ENCODE results near the gene NELFA.

NELFA gene

DNA sequence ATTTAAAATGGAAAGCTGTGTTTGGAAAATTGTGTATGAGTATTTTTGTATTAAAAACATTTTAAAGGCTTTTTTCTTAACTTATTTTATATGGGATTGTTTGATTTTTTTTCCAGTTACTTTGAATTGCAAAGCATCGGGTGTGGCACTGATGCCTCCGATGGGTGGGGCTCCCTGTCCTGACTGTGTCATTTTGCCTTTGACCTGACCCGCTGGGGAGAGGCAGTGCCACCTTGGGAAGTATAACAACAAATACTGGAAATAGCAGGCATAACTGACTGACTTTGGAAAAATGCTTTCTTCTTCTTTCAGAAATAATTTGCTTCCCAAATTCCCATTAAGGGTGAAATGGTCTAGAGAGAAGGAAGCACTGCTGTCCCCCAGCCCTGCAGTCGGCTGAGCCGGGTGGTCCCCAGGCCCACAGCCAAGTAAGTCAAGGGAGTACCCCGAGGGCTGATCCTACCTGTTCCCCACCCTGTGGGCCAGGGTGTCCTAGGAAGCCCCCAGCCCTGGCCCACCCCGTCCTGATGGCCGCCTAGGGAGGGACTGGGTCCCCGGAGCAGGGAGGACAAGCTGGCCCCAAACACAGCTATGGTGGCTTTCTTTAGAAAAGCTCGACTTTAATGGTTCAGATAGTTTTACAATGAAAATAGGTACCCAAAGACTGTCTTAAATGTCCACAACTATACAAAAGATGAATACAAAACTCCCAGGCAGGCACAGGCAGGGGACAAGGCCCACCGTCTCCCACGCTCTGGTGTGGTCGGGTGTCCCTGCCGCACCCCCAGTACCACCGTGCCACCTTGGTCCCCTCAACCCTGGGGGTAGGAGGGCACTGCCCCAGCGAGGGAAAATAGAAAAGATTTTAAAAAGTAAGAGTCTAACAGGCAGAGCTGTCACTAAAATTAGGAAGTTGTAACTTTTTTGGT, 26.4 kb downstream of the NELFA start:
- no peak for DNase-seq (ENCODE audit: low read depth in 3 of 3)

DNA sequence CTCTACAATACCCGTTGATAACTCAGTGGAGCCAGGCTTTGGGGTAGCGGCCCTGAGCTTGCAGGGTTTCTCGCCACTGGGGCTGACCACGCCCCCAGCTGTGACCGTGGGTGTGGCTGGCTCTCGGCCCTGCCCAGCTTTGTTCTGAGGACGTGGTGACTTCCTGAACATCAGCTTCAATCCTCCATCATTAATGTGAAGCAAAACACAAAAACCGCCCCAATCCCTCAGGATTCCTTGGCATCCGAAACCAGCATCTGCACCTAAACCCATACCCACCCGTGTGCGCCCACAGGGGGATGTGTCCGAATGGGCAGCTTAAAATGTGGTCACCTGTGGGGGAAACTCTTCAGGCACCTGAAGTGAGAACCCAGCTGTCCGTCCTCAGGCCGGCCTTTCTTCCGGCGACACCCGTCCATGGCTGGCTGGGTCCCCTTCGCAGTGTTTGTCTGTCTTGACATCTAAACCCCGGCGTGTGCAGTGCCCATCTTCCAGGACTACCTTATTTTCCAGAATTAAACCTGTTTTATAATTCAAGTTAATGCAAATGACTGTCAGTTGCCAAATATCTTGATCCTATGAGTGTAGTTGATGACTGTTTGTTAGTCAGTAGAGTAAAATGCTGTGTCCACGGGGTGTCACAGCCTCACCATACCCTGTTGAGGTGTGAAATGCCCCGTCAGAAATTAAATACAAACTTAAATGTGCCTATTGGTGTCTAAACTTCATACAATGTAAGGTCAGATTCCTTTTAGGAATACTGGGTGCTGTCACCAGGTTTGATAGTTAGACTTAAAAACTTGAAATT, 27.3 kb downstream of the NELFA start:
- no peak for DNase-seq (ENCODE audit: low read depth in 3 of 3)

DNA sequence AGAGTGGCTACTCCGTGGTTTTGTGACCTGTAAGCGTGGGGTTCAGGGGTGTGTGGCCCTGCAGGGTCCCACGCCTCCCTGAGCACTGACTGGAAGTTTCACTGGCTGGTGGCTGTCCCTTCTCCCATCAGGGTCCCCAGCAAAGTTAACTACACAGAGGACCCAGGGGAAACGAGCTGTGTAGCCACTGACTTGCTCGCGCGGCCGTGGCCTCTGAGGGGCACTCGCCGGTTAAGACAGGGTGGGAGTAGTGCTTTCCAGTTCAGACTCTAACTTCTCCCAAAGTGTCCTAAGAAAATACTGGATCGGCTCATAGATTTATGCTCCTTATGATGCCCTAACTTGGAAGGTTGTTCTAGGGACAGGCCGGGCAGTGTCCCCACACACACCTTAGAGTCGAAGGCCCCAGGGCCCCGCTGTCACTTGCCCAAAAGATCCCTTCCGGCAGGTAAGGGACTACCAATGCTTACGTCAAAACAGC, 28.2 kb downstream of the NELFA start:
- DNase-seq (ENCODE audit: low read depth in 3 of 3), result no peak

DNA sequence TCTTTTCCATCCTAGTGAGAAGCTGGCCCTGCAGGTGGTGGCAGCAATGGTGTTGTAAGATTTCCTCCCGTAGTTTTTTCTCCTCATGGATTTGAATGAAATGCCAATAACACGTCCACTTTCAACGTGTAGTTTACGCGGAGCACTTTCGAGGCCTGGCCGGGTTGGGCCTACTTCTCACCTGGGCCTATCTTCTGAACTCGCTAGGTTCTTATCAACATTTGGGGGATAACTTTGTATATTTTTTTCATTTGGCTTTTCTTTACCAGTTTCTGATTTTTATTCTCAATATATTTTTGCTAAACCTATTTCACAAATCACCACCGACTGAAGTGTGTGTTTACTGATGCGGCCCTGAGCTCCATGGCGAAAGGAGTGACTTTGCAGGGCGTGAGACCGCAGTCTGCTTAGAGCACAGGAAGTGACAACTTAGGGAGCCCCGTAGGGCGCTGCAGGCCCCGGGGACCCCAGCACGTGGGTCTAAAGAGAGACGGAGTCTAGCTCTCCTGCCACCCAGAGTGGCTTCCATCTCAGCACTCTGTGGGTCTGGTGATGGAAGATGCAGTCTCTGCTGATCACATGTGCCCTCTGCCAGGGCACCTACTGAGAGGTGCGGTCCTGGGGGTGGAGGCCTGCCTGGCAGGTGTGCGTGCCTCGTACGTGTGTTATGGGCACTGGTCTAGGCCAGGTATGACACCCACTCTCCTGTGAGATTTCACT, 29.1 kb downstream of the NELFA start:
- no peak for DNase-seq (ENCODE audit: low read depth in 3 of 3)

DNA sequence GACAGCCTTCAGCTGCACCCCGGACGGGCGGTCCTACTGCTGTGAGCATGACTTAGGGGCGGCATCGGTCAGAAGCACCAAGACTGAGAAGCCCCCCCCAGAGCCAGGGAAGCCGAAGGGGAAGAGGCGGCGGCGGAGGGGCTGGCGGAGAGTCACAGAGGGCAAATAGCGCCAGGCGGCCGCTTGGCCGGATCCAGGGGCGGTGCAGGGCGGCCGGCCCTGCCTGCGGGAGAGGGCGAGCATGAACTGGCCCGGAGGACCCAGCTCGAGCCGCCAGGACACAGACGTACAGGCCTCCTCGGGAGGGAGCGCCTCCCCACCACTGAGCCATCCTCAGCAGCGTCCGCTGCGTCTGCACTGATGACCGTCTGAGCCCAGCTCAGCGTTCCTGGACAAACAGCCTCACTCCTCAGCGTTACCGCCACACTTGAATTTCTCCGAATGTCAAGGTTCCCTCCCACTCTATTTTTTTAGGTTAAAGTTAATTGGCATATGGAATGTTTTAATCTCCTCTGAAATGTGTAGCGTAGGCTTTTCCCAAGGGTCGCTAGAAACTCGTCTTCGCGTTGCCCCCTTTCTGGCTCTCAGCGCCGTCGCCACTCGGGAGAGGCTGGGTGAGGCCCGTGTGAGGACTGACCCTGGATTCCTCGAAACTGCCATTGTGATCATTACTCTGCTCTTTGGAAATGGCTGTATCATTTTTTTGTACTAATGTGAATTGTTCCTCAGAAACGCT, 29.9 kb downstream of the NELFA start:
- no peak for DNase-seq (ENCODE audit: low read depth in 3 of 3)

DNA sequence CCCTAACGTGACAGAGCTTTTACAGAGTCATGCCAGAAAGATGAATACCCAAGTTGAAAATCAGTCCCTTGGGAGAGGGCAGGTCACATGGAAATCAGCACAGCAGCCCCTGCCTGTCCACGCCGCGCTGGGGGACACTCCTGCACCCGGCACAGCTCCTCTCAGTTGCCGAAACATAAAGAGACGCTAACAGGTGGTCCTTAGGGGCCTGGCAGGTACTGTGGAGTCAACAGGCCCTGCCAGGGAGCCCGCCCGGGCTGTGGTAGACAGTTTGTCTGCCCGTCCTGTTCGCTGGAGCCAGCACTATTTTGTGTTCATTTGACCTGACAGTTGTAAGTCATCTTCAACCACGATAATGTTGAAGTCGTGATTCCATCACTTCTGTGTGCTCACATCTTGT, 30.5 kb downstream of the NELFA start:
- no peak for DNase-seq (ENCODE audit: low read depth in 3 of 3)

DNA sequence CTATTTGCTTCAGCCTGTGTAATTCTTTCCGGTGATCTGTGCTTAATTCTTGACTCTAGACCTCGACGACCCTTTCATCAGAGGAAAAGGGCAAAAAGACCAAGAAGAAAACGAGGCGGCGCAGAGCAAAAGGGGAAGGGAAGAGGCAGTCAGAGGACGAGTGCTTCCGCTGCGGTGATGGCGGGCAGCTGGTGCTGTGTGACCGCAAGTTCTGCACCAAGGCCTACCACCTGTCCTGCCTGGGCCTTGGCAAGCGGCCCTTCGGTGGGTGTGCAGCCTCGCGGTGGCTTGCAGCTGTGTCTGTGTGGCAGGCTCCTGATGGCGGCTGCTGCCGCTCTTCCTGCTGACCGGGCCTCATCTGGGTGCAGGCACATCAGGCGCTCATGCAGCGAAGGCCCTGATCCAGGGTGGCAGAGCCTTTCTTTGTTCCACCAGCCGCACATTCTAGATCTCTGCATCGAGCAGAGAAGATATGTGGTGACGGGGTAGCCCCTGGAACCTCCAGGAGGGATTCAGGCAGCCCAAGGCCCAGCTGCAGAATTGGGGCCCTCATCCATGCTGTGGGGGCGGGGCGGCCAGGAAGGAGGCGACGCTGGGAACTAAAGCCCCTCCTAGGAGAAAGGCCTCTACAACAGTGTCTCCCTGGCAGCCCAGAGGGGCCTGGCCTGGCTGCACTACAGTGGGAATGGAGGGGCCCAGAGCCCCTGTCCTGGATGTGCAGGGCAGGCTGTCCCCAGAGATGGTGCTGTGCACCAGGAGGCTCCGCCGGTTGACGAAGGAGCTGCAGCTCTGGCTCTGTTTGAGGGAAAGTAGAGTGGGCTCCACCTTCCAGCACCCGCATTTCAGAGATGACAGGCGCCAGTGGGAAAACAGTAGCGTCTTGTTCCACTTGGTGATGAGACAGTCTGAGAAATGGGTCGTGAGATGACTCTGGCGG, 32.1 kb downstream of the NELFA start:
- no peak for DNase-seq (ENCODE audit: low read depth in 3 of 3)

DNA sequence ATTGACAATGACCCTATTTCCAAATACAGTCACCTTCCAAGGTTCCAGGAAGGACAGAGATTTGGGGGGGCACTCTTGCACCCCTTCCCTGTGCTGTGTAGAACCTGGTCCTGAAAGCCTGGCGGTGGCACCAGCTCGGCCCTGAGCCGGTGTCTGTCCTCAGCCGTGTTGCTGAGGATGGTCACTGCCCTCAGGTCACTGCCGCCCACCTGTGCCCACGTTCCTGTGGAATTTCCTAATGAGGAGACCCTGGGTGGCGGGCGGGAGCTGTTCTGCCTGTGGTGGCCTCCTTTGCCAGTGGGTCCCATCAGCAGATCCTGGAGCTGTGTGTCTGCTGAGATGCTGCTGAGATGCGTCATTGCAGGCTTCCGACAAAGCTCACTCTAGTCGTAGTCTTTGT, 32.9 kb downstream of the NELFA start:
- no peak for DNase-seq (ENCODE audit: low read depth in 3 of 3)

DNA sequence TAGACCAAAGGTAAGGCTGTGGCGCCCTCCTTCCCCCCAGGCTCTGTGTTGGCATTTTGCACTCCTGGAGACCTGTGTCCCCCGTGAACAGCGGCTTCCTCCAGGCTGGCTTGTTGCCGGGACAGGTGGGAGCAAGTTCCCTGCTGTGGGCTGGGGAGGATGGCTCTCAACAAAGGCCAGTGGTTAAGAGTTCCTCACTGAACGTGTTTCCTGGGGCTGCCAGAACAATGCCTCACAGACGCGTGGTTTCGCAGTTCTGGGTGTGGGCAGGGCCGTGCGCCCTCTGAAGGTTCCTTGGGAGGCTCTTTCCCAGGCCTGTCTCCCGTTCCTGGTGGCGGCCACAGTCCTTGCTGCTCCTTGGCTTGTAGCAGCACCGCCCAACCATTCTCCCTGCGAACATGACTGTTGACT, 33.4 kb downstream of the NELFA start:
- no peak for DNase-seq (ENCODE audit: low read depth in 3 of 3)

DNA sequence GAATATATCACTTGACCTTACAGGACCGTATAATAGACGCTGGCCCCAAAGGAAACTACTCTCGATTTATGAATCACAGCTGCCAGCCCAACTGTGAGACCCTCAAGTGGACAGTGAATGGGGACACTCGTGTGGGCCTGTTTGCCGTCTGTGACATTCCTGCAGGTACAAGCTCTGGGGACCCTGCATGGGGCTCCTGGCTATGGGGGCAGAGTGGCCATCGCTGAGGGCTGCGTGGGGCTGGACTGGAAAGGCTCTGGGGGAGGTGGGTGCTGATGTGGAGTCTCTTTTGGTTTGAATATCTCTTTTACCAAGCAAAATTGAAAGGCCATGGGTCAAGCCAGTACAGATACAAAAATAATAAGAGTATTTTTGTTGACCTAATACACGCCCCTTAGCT, 33.9 kb downstream of the NELFA start:
- no peak for DNase-seq (ENCODE audit: low read depth in 3 of 3)

DNA sequence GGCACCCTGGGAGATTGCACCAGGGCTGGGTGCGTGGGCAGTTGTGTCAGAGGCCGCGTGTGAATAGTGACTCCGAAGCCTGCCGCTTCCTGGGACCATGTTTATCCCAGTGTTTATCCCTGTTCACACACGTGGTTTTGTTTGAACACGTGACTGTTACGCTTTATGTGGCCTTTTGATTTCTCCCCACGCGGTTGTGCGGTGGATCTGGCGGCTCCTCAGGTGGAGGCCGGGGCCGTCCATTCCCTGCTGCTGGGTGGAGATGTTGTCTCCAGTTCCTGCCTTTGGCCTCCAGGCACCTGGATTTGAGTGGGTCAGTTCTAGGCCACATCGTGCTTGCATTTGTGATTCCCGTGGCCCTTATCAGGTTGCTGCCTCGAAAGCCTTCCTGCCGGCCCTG, 35.1 kb downstream of the NELFA start:
- no peak for DNase-seq (ENCODE audit: low read depth in 3 of 3)

DNA sequence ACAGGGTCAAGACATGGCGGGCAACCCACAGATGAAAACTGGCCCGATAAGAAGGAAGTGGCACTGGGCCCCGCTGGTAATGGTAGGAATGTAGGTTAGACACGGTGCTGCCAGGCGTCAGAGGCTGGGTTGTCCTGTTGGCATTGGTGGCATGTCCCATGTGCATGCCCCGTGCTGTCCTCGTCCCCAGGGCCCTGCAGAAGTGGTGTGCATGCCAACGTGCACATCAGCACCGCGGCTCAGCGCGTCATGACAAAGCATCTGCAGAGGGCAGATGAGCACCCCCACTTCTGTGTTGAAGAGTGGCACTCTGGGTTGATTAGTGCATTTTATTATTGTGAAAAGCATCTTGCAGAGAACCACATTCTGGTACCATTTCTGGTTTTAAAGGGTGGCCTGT, 35.6 kb downstream of the NELFA start:
- DNase-seq (ENCODE audit: low read depth in 3 of 3), result no peak

DNA sequence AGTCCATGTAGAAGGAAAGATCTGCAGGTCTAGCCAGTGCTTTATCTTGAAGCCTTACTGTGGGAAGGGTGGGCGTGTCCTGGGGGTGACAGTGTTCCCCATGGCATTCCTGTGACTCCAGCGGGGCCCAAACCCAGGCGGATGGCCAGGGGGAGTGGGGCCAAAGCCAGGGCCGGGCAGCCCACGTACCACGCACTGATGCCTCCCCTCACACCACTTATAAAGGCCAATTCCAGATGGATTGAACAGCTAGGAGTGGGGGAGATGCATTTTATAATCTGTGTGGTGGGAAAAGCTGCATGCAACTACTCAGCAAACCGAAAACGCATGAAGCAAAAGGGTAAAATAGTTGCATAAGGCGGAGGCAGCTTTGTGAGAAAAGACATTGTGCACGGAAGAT, 36.4 kb downstream of the NELFA start:
- DNase-seq (ENCODE audit: low read depth in 3 of 3), result no peak

DNA sequence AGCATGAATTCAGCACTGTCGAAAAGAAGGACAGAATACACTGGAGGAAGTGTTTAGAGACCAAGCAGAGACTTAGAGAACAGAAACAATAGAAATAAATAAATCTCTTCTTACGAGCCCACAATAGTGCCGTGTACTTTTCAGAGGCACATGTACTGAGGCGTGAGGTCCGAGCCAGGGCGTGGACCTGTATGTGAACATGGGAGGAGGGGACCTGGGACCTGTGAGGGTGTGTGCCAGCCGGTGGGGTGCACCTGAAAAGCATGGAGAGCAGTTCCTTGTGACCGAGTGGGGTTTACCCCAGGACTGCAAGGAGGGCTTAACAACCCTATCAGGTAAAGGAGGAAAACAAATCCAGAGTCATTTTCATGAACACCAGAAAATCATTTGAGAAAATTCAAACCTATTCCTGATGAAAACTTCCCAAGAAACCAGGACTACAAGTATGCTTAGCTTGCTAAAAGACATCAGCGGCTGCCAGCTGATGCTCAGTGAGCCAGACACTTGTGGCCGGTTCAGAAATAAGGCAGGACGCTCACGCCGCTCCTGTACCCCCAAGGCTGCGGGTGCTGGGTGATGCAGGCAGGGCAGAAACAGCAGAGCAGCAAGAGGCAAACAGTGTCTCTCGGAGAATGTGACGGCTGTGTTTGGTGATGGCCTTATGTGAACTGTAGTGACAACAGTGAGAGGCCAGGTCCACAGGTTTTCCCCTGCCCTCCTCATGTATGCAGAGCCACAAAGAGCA, 37.1 kb downstream of the NELFA start:
- DNase-seq (ENCODE audit: low read depth in 3 of 3), result no peak

DNA sequence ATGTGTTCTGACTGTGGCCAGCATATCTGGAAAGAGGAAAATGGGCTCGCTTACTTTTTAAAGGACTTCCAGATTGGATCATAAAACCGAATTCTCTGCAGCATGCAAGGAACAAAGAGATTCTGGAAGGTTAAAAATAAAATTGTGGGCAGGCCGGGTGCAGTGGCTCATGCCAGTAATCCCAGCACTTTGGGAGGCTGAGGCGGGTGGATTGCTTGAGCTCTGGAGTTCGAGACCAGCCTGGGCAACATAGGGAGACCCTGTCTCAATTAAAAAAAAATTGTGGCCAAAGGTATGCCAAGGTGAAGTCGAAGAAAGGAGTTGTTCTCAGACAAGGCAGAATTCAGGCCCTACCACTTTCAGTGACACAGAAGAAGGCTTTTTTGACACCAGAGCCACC, 37.8 kb downstream of the NELFA start:
- DNase-seq (ENCODE audit: low read depth in 3 of 3), result no peak

DNA sequence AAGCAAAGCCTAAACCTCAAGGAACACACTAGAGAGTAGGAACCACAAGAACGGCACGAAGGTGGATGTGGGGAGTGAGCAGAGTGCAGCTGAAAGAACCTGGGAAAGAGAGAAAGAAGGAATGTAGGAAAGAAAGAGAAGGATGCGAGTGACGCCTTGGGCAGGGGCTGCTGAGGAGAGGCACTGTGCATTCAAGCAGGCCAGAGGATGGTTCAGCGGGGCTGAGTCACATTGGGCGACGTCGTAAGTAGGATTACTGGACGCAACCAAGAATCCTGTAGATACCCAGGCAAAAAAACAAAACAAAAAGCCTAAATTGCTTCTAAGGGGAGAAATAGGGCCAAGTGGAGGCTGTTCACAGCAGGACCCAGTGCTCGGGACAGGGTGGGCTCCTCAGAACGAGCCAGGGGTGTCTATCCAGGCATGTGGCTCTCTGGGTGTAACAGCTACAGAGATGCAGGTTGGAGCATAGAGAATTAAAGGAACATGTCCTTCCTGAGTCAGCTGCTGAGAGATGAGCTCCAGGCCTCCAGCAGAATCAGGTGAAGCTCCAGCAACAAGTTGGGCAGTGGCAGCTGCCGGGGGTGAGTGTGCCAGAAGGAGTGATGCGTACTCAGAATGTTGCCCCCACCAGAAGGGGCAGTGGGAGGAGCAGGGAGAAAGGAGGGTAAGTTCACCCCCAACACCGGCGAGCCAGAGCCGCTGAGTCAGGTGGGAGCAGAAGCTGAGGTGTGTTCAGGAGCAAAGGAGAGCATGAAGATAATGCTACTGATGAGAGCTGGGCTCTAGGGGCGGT, 38.6 kb downstream of the NELFA start:
- no peak for DNase-seq (ENCODE audit: low read depth in 3 of 3)

DNA sequence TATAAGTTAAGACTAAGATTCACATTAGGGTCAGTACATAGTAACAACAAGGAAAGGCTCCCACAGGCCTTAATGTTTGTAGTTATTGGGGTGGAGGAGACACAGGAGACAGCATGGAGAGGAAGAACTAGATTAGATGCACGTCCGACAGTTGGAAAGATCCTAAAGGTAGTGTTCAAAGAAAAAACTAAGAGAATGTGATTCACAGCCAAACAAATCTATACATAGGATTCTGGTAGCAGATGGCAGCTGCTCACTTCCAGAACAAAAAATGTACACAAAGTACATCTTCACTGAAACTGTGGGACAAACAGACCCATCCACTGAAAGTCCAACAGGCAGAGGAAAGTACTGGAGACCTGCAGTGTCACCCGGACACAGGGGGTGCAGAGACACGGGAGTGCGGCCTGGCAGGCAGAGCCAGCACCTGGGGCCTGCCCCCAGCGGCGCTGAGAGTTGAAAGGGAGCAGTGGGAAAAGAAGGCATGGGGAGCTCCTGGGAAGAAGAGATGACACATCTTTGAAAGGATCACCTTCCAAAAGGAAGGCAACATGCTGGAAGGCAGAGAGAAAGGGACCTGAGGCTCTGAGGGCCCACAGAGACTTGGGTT, 40.0 kb downstream of the NELFA start:
- DNase-seq (ENCODE audit: low read depth in 3 of 3), result no peak

DNA sequence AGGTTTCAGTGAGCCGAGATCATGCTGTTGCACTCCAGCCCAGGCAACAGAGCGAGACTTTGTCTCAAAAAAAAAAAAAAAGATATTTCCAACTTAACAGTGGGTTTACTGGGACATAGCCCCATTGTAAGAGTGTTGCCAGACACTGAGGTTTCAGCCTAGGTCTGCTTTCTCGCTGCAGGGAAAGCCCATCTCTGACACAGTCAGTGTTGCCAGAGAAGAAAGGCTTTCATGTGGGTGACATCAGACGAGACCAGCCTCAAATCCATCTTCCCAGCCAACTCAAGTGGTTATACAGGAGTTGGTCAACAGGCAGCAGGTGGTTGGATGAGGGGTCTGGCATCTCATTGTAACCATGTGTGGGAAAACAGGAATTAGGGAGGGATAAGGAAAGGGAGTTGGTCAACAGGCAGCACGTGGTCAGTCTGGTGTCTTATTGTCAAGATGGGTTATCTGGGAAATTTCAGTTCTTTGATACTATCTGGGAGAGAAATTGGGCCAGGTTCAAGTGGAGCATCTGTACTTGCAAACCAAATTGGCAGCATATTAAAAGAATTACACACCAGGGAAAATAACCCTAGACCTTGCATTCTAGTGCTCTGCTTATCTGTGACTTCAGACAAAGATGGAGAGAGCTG, 41.1 kb downstream of the NELFA start:
- no peak for DNase-seq (ENCODE audit: low read depth in 3 of 3)
